H9 (cell line): Measurements from ENCODE around the gene PCDH9. TPM values are rescaled to one million over a fixed set of nuclear protein-coding genes. Genes with fewer than 3 reads are reported as not detected.

ENCODE experiments used
- DNase-seq: peaks from one replicate; pipeline ENCODE4 v3.0.0-alpha.2; 2017
- H2AFZ ChIP-seq: one replicate; pipeline ENCODE4 v1.6.1; 2013; ENCODE audit warnings: mild to moderate bottlenecking, low read length, control low read depth, moderate library complexity
- H2AK5ac ChIP-seq: 2 replicates; pipeline ENCODE4 v1.6.1; 2013; ENCODE audit warnings: low read length, control low read depth, mixed read lengths; ENCODE audit not compliant: insufficient read length
- H2BK120ac ChIP-seq: one replicate; pipeline ENCODE4 v1.6.1; 2013; ENCODE audit warnings: low read depth, mild to moderate bottlenecking, low read length, control low read depth, inconsistent platforms; ENCODE audit not compliant: poor library complexity, severe bottlenecking
- H2BK12ac ChIP-seq: 2 replicates; pipeline ENCODE4 v1.6.1; 2013; ENCODE audit warnings: low read length, control low read depth, mixed read lengths, low read depth; ENCODE audit not compliant: insufficient read length
- H2BK15ac ChIP-seq: 2 replicates; pipeline ENCODE4 v1.6.1; 2013; ENCODE audit warnings: low read depth, low read length, control low read depth
- H2BK20ac ChIP-seq: one replicate; pipeline ENCODE4 v1.6.1; 2013; ENCODE audit warnings: low read depth, mild to moderate bottlenecking, low read length, control low read depth, inconsistent platforms; ENCODE audit not compliant: poor library complexity, severe bottlenecking
- H2BK5ac ChIP-seq: 2 replicates; pipeline ENCODE4 v1.6.1; 2013; ENCODE audit warnings: low read length, control low read depth, mixed read lengths; ENCODE audit not compliant: insufficient read length
- H3K14ac ChIP-seq: 2 replicates; pipeline ENCODE4 v1.6.1; 2013; ENCODE audit warnings: low read length, control low read depth; ENCODE audit not compliant: insufficient read depth
- H3K18ac ChIP-seq: 2 replicates; pipeline ENCODE4 v1.6.1; 2013; ENCODE audit warnings: low read depth, mild to moderate bottlenecking, mixed read lengths, low read length, control low read depth; ENCODE audit not compliant: insufficient read length
- H3K23ac ChIP-seq: 2 replicates; pipeline ENCODE4 v1.6.1; 2013; ENCODE audit warnings: low read length, control low read depth, mixed read lengths, low read depth; ENCODE audit not compliant: insufficient read length
- H3K23me2 ChIP-seq: 2 replicates; pipeline ENCODE4 v1.6.1; 2013; ENCODE audit warnings: low read depth, mild to moderate bottlenecking, mixed read lengths, low read length, control low read depth; ENCODE audit not compliant: insufficient read length, poor library complexity, severe bottlenecking
- H3K27ac ChIP-seq: 2 replicates; pipeline ENCODE4 v1.5.1; 2013; ENCODE audit warnings: low read length, control low read depth, mixed read lengths, low read depth; ENCODE audit not compliant: insufficient read length
- H3K27me3 ChIP-seq: 2 replicates; pipeline ENCODE4 v1.6.1; 2013; ENCODE audit warnings: low read length, control low read depth, inconsistent platforms; ENCODE audit not compliant: insufficient read depth
- H3K4ac ChIP-seq: 2 replicates; pipeline ENCODE4 v1.6.1; 2013; ENCODE audit warnings: low read depth, mild to moderate bottlenecking, control low read depth, inconsistent platforms, low read length, moderate library complexity
- H3K4me1 ChIP-seq: 2 replicates; pipeline ENCODE4 v1.6.1; 2013; ENCODE audit warnings: low read length, control low read depth, inconsistent platforms; ENCODE audit not compliant: insufficient read depth
- H3K4me2 ChIP-seq: 2 replicates; pipeline ENCODE4 v1.6.1; 2013; ENCODE audit warnings: low read length, control low read depth, mixed read lengths; ENCODE audit not compliant: insufficient read length, insufficient read depth
- H3K56ac ChIP-seq: 2 replicates; pipeline ENCODE4 v1.6.1; 2013; ENCODE audit warnings: low read depth, mild to moderate bottlenecking, mixed read lengths, low read length, control low read depth; ENCODE audit not compliant: insufficient read length
- H3K79me1 ChIP-seq: 2 replicates; pipeline ENCODE4 v1.6.1; 2013; ENCODE audit warnings: low read depth, mild to moderate bottlenecking, moderate library complexity, low read length, control low read depth, inconsistent platforms; ENCODE audit not compliant: insufficient read depth, poor library complexity, severe bottlenecking
- H3K79me2 ChIP-seq: 2 replicates; pipeline ENCODE4 v1.6.1; 2013; ENCODE audit warnings: low read length, control low read depth, inconsistent platforms; ENCODE audit not compliant: insufficient read depth
- H3K9ac ChIP-seq: 2 replicates; pipeline ENCODE4 v1.6.1; 2013; ENCODE audit warnings: low read length, control low read depth, mixed read lengths; ENCODE audit not compliant: insufficient read length; ENCODE audit errors: extremely low read depth
- H3K9me3 ChIP-seq: one replicate; pipeline ENCODE4 v1.6.1; 2013; ENCODE audit warnings: low read depth, low read length, inconsistent platforms; ENCODE audit not compliant: control insufficient read depth
- H3T11ph ChIP-seq: one replicate; pipeline ENCODE4 v1.6.1; 2013; ENCODE audit warnings: mild to moderate bottlenecking, low read length, control low read depth, inconsistent platforms
- H4K20me1 ChIP-seq: one replicate; pipeline ENCODE4 v1.6.1; 2013; ENCODE audit not compliant: control insufficient read depth, insufficient read length, insufficient read depth
- H4K5ac ChIP-seq: 2 replicates; pipeline ENCODE4 v1.6.1; 2013; ENCODE audit warnings: low read depth, mild to moderate bottlenecking, mixed read lengths, low read length, control low read depth; ENCODE audit not compliant: insufficient read length
- H4K8ac ChIP-seq: replicated peaks from 2 replicates; pipeline ENCODE4 v1.6.1; 2013; ENCODE audit warnings: low read length, control low read depth, mixed read lengths, low read depth; ENCODE audit not compliant: insufficient read length
- H4K91ac ChIP-seq: 2 replicates; pipeline ENCODE4 v1.6.1; 2013; ENCODE audit warnings: low read depth, mild to moderate bottlenecking, moderate library complexity, mixed read lengths, low read length, control low read depth; ENCODE audit not compliant: insufficient read length
- H3K27ac Mint-ChIP-seq, 3 experiments: 2 replicates in 2 of 3; 3 replicates in 1 of 3; pipeline ENCODE4 v1.8.0; 2020 to 2021; ENCODE audit warnings: mixed read lengths in 3 of 3, mild to moderate bottlenecking in 1 of 3, moderate library complexity in 1 of 3
- H3K27me3 Mint-ChIP-seq: 2 replicates; pipeline ENCODE4 v1.8.0; 2021; ENCODE audit warnings: low read depth, mild to moderate bottlenecking, moderate library complexity, mixed read lengths
- H3K36me3 Mint-ChIP-seq, 3 experiments: 2 replicates in 2 of 3; 3 replicates in 1 of 3; pipeline ENCODE4 v1.8.0; 2020 to 2021; ENCODE audit warnings: low read depth in 3 of 3, mixed read lengths in 3 of 3; ENCODE audit not compliant: insufficient read depth in 1 of 3
- H3K4me1 Mint-ChIP-seq, 2 experiments: 2 replicates each; pipeline ENCODE4 v1.8.0; 2020; ENCODE audit warnings: mixed read lengths in 2 of 2
- H3K4me3 Mint-ChIP-seq, 2 experiments: 2 replicates in 1 of 2; 3 replicates in 1 of 2; pipeline ENCODE4 v1.8.0; 2020 to 2021; ENCODE audit warnings: mild to moderate bottlenecking in 2 of 2, mixed read lengths in 2 of 2, moderate library complexity in 1 of 2
- H3K9me3 Mint-ChIP-seq, 2 experiments: 2 replicates in 1 of 2; 3 replicates in 1 of 2; pipeline ENCODE4 v1.8.0; 2020; ENCODE audit warnings: mild to moderate bottlenecking in 2 of 2, mixed read lengths in 2 of 2, moderate library complexity in 1 of 2
- CTCF ChIP-seq: fragments of 200-600 bp; sonication (generic); conservative IDR thresholded peaks from 3 replicates; pipeline ENCODE4 v1.8.0; 2021; ENCODE audit warnings: antibody characterized with exemption, mild to moderate bottlenecking
- WGBS: extraction: QIAGEN DNeasy Blood & Tissue Kit; methylation state at CpG from one replicate; pipeline ENCODE4 v1.1.7; 2013; ENCODE audit warnings: missing lambda C conversion rate, low lambda C conversion rate, mixed read lengths; ENCODE audit not compliant: insufficient read length; ENCODE audit errors: extremely low coverage; 5-methylcytosine and 5-hydroxymethylcytosine counted together
- total RNA-seq: library from RNA; stranded (reverse); gene quantifications from 2 replicates; pipeline ENCODE4 v1.2.1, GENCODE V29; 2021

The PCDH9 gene
- total RNA-seq, 1 experiment from 2014 or later, result 0.11 TPM

DNA sequence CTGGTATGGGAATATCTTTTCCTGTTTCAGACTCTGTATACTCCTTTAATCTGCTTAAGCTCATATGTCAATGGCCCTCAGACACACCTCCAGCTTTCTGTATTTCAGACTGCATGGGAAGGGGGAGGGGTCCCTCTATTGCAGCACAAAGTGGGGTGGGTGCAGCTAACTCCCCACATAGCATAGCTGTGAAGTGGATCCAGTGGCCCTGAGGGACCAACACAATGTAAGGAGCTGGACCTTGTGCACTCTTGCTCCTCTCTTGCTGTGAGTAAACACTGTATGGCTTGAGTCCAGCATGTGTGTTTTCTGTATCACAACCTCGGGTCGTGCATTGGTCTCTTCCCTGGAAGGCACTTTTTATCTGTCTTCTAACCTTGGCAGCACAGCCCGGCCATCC, 669.9 kb downstream of the PCDH9 start:
- Histone ChIP-seq H4K20me1 (no peaks in the 10 kb centered on the region), H3K79me1 (no peaks in the 10 kb centered on the region), H4K5ac (no peak overlapping the region), H3K79me2 (no peaks in the 10 kb centered on the region), H3K18ac (no peak overlapping the region), H3K9ac (no peak overlapping the region), H3K23me2 (no peaks in the 10 kb centered on the region), H3K14ac (no peak overlapping the region), H3K56ac (no peak overlapping the region), H2BK12ac (no peak overlapping the region), H2AFZ (no peak overlapping the region), H2BK20ac (no peak overlapping the region), H2AK5ac (no peak overlapping the region), H3K4me1 (no peaks in the 10 kb centered on the region; the same call in 1 of the 2 replicates), H3K27ac (no peak overlapping the region), H3K27me3 (no peaks in the 10 kb centered on the region), H3T11ph (no peak overlapping the region), H3K4ac (no peak overlapping the region), H3K23ac (no peak overlapping the region), H3K9me3 (no peaks in the 10 kb centered on the region), H2BK5ac (no peak overlapping the region), H4K8ac (no peak overlapping the region), H2BK15ac (no peak overlapping the region), H4K91ac (no peak overlapping the region), H3K4me2 (no peak overlapping the region), H2BK120ac (no peak overlapping the region)
- Mint-ChIP-seq H3K27me3 (no peaks in the 10 kb centered on the region), H3K9me3 (peaks cover 8 to 10% of the 10 kb centered on the region in 2 experiments), H3K4me3 (no peak overlapping the region), H3K27ac (no peak overlapping the region), H3K36me3 (peaks cover 6 to 15% (median 8%) of the 10 kb centered on the region in 3 experiments; a peak in 4 of 7 replicates), H3K4me1 (peaks cover 5 to 16% of the 10 kb centered on the region in 2 experiments; a peak in 2 of 4 replicates)
- DNase-seq, result no peak
- no peak for TF ChIP-seq CTCF
- no CpG with 5 or more reads among the region's 3 CpGs for WGBS
